Measurements from ENCODE around the gene C2.
"Not testable (repeated sequence)": the region's sequence is repeated elsewhere in the genome, so short reads cannot be mapped to it uniquely, and the experiment has no call there.

C2 gene

GRCh38 chr6:31930962-31931361, 3.4 kb downstream of the C2 start:
- no peak for DNase-seq

- DNase-seq = not testable (repeated sequence)
These were observed 4.6 kb downstream of the C2 start for GRCh38 chr6:31932137-31932536.

GRCh38 chr6:31933537-31933936, 6.0 kb downstream of the C2 start:
- DNase-seq = no peak

GRCh38 chr6:31935021-31935420, 7.5 kb downstream of the C2 start:
- DNase-seq = no peak

GRCh38 chr6:31935823-31936222, 8.3 kb downstream of the C2 start:
- no peak for DNase-seq

GRCh38 chr6:31940256-31940664, 12.7 kb downstream of the C2 start:
- no peak for DNase-seq

GRCh38 chr6:31943742-31944141, 16.2 kb downstream of the C2 start:
- DNase-seq = no peak

- no peak for DNase-seq
These were observed 17.6 kb downstream of the C2 start for GRCh38 chr6:31945154-31945506.

GRCh38 chr6:31945507-31946369, 18.2 kb downstream of the C2 start, which contains the start of gene CFB:
TSS of gene CFB (plus strand) at chr6:31946095. CDS start at chr6:31946222, 127 bp downstream.
- DNase-seq = no peak

- DNase-seq = no peak
These were observed 18.9 kb downstream of the C2 start for GRCh38 chr6:31946370-31946885.

GRCh38 chr6:31947070-31947675, 19.7 kb downstream of the C2 start:
- DNase-seq = no peak

- no peak for DNase-seq
These were observed 20.3 kb downstream of the C2 start for GRCh38 chr6:31947864-31948263.

- no peak for DNase-seq
These were observed 20.8 kb downstream of the C2 start for GRCh38 chr6:31948306-31948705.

GRCh38 chr6:31948753-31949413, 21.4 kb downstream of the C2 start:
- DNase-seq = no peak

- DNase-seq = no peak
These were observed 22.5 kb downstream of the C2 start for GRCh38 chr6:31949926-31950548.

- no peak for DNase-seq
These were observed 24.8 kb downstream of the C2 start for GRCh38 chr6:31952140-31952805.

- DNase-seq = no peak
These were observed 25.4 kb downstream of the C2 start for GRCh38 chr6:31952890-31953289.

GRCh38 chr6:31954511-31954910, 27.0 kb downstream of the C2 start:
- no peak for DNase-seq

- no peak for DNase-seq
These were observed 29.3 kb downstream of the C2 start for GRCh38 chr6:31956796-31957195.

GRCh38 chr6:31958412-31958740, 30.9 kb downstream of the C2 start:
- no peak for DNase-seq

GRCh38 chr6:31958741-31959739, 31.5 kb downstream of the C2 start, which contains the start of the genes NELFE and SKIC2:
TSS of gene NELFE (minus strand) at chr6:31958971. CDS start at chr6:31958446, 525 bp downstream.
TSS of gene SKIC2 (plus strand) at chr6:31959175. CDS start at chr6:31959193, 18 bp downstream.
- DNase-seq = peak; percentile 98
